HUDEP-2 (cell line): ENCODE measurements around the gene SLX4IP.

Experiments used
- DNase-seq, 76 experiments: peaks; one replicate each; lab custom pipeline; 2025; ENCODE audit not compliant: unreplicated experiment in 76 of 76; lab: John Stamatoyannopoulos, UW

The SLX4IP gene

GRCh38 chr20:10490257-10490656, 55.2 kb downstream of the SLX4IP start:
- no peak for DNase-seq

- no peak for DNase-seq
Measured at GRCh38 chr20:10490706-10491105, 55.6 kb downstream of the SLX4IP start.

- DNase-seq = no peak
Measured at GRCh38 chr20:10492065-10492464, 57.0 kb downstream of the SLX4IP start.

GRCh38 chr20:10492844-10493243, 57.7 kb downstream of the SLX4IP start:
- no peak for DNase-seq

GRCh38 chr20:10495173-10495572, 60.1 kb downstream of the SLX4IP start:
- no peak for DNase-seq

- no peak for DNase-seq
Measured at GRCh38 chr20:10496465-10496864, 61.4 kb downstream of the SLX4IP start.

- no peak for DNase-seq
Measured at GRCh38 chr20:10497283-10497682, 62.2 kb downstream of the SLX4IP start.

GRCh38 chr20:10497791-10498190, 62.7 kb downstream of the SLX4IP start:
- peak in 5 of 76 experiments; percentile 21 to 62 (median 32) for DNase-seq

GRCh38 chr20:10498200-10498599, 63.1 kb downstream of the SLX4IP start:
- peak in 71 of 76 experiments; percentile 6 to 83 (median 60) for DNase-seq

- peak in 51 of 76 experiments; percentile 7 to 61 (median 30) for DNase-seq
Measured at GRCh38 chr20:10501402-10501801, 66.3 kb downstream of the SLX4IP start.

GRCh38 chr20:10502098-10502526, 67.0 kb downstream of the SLX4IP start:
- DNase-seq = peak in 1 of 76 experiments; percentile 18

GRCh38 chr20:10504608-10504993, 69.5 kb downstream of the SLX4IP start:
- no peak for DNase-seq

- DNase-seq = peak in 2 of 76 experiments; percentile 11 to 15
Measured at GRCh38 chr20:10504994-10505730, 70.1 kb downstream of the SLX4IP start.

- DNase-seq = no peak
Measured at GRCh38 chr20:10505827-10506226, 70.7 kb downstream of the SLX4IP start.

GRCh38 chr20:10507052-10507451, 71.9 kb downstream of the SLX4IP start:
- DNase-seq = no peak

- DNase-seq = peak in 11 of 76 experiments; percentile 1 to 34 (median 19)
Measured at GRCh38 chr20:10508060-10508459, 73.0 kb downstream of the SLX4IP start.

- DNase-seq = peak in 28 of 76 experiments; percentile 3 to 53 (median 20)
Measured at GRCh38 chr20:10508468-10509251, 73.6 kb downstream of the SLX4IP start.

- no peak for DNase-seq
Measured at GRCh38 chr20:10509376-10509775, 74.3 kb downstream of the SLX4IP start.

- no peak for DNase-seq
Measured at GRCh38 chr20:10510216-10510615, 75.1 kb downstream of the SLX4IP start.

- no peak for DNase-seq
Measured at GRCh38 chr20:10511170-10511508, 76.0 kb downstream of the SLX4IP start.

GRCh38 chr20:10511509-10512251, 76.6 kb downstream of the SLX4IP start:
- DNase-seq = peak in 73 of 76 experiments; percentile 24 to 90 (median 73)
